WTC11 (cell line): ENCODE measurements around the gene ST6GALNAC3. TPM values are rescaled to one million over a fixed set of nuclear protein-coding genes. Genes with fewer than 3 reads are reported as not detected.

ENCODE experiments used
- ATAC-seq: fragments of 200-7000 bp; cut with Tn5 transposase; 2 replicates; pipeline ENCODE4 v1.10.0; 2021; ENCODE audit warnings: mild to moderate bottlenecking, moderate library complexity
- CTCF ChIA-PET: fragments of 300-600 bp; sonication (Branson Sonifier 250); formaldehyde crosslinking; loops from one replicate; lab custom pipeline; 2021; ENCODE audit warnings: antibody characterized with exemption; lab: Charles Lee
- POLR2A ChIA-PET: fragments of 350-600 bp; sonication (Branson Sonifier 250); formaldehyde crosslinking; loops from one replicate; lab custom pipeline; 2021; ENCODE audit warnings: antibody characterized with exemption; lab: Charles Lee
- DNase-seq: peaks from one replicate; pipeline ENCODE4 v3.0.0; 2021; ENCODE audit warnings: low spot score
- H3K27ac Mint-ChIP-seq: 2 replicates; pipeline ENCODE4 v1.8.0; 2021; ENCODE audit warnings: mixed read lengths
- H3K27me3 Mint-ChIP-seq: 2 replicates; pipeline ENCODE4 v1.8.0; 2021; ENCODE audit warnings: low read depth, mild to moderate bottlenecking, moderate library complexity, mixed read lengths
- H3K36me3 Mint-ChIP-seq: 2 replicates; pipeline ENCODE4 v1.8.0; 2021; ENCODE audit warnings: mixed read lengths
- H3K4me1 Mint-ChIP-seq: 2 replicates; pipeline ENCODE4 v1.8.0; 2022; ENCODE audit warnings: mixed read lengths
- H3K4me3 Mint-ChIP-seq: 2 replicates; pipeline ENCODE4 v1.8.0; 2021; ENCODE audit warnings: mild to moderate bottlenecking, moderate library complexity, mixed read lengths
- H3K9me3 Mint-ChIP-seq: 2 replicates; pipeline ENCODE4 v1.8.0; 2021; ENCODE audit warnings: mixed read lengths
- FOXJ3 ChIP-seq: sonication (generic); formaldehyde crosslinking; IDR thresholded peaks from 2 replicates; pipeline ENCODE4 v1.9.0; 2021; ENCODE audit warnings: missing genetic modification reagents, mild to moderate bottlenecking, borderline replicate concordance
- FOXP1 ChIP-seq: sonication (generic); formaldehyde crosslinking; IDR thresholded peaks from 2 replicates; pipeline ENCODE4 v1.8.0; 2022; ENCODE audit warnings: missing genetic modification reagents, mild to moderate bottlenecking, moderate library complexity, borderline replicate concordance
- GABPB1 ChIP-seq: sonication (generic); formaldehyde crosslinking; IDR thresholded peaks from 2 replicates; pipeline ENCODE4 v1.8.1; 2023; ENCODE audit warnings: mild to moderate bottlenecking, missing genetic modification reagents
- HMGA2 ChIP-seq: fragments of 250-450 bp; sonication (Bioruptor Pico); IDR thresholded peaks from 2 replicates; pipeline ENCODE4 v1.4.0; 2021; ENCODE audit warnings: mild to moderate bottlenecking, moderate library complexity
- MXD4 ChIP-seq: fragments of 250-450 bp; sonication (Bioruptor Pico); IDR thresholded peaks from 2 replicates; pipeline ENCODE4 v1.8.0; 2021; ENCODE audit warnings: mild to moderate bottlenecking, moderate library complexity, borderline replicate concordance
- NFE2L1 ChIP-seq: sonication (generic); formaldehyde crosslinking; IDR thresholded peaks from 2 replicates; pipeline ENCODE4 v1.8.1; 2023; ENCODE audit warnings: missing genetic modification reagents
- NR2C2 ChIP-seq: sonication (generic); formaldehyde crosslinking; IDR thresholded peaks from 2 replicates; pipeline ENCODE4 v1.8.0; 2022; ENCODE audit warnings: mild to moderate bottlenecking, missing genetic modification reagents
- SMAD4 ChIP-seq: sonication (generic); formaldehyde crosslinking; IDR thresholded peaks from 2 replicates; pipeline ENCODE4 v1.8.0; 2022; ENCODE audit warnings: mild to moderate bottlenecking, missing genetic modification reagents
- STAT6 ChIP-seq: sonication (generic); formaldehyde crosslinking; conservative IDR thresholded peaks from 2 replicates; pipeline ENCODE4 v1.8.1; 2023; ENCODE audit warnings: mild to moderate bottlenecking, low read depth, missing genetic modification reagents, moderate library complexity
- TP53 ChIP-seq: sonication (generic); formaldehyde crosslinking; IDR thresholded peaks from 2 replicates; pipeline ENCODE4 v1.8.1; 2023; ENCODE audit warnings: mild to moderate bottlenecking, missing genetic modification reagents
- ZBTB21 ChIP-seq: sonication (generic); formaldehyde crosslinking; IDR thresholded peaks from 2 replicates; pipeline ENCODE4 v1.8.1; 2023; ENCODE audit warnings: mild to moderate bottlenecking, missing genetic modification reagents, borderline replicate concordance
- ZNF138 ChIP-seq: sonication (generic); formaldehyde crosslinking; conservative IDR thresholded peaks from 2 replicates; pipeline ENCODE4 v1.8.1; 2022; ENCODE audit warnings: mild to moderate bottlenecking, moderate library complexity, missing genetic modification reagents
- ZNF263 ChIP-seq: sonication (generic); formaldehyde crosslinking; IDR thresholded peaks from 2 replicates; pipeline ENCODE4 v1.8.1; 2022; ENCODE audit warnings: low read depth, mild to moderate bottlenecking, moderate library complexity, missing genetic modification reagents
- ZNF281 ChIP-seq: sonication (generic); formaldehyde crosslinking; IDR thresholded peaks from 2 replicates; pipeline ENCODE4 v1.8.0; 2023; ENCODE audit warnings: mild to moderate bottlenecking, missing genetic modification reagents
- ZNF423 ChIP-seq: fragments of 250-450 bp; sonication (Bioruptor Pico); IDR thresholded peaks from 2 replicates; pipeline ENCODE4 v2.1.2; 2022; ENCODE audit warnings: mild to moderate bottlenecking, moderate library complexity
- ZNF425 ChIP-seq: fragments of 250-450 bp; sonication (Bioruptor Pico); conservative IDR thresholded peaks from 2 replicates; pipeline ENCODE4 v1.9.0; 2021; ENCODE audit warnings: mild to moderate bottlenecking
- total RNA-seq: library from RNA; stranded (reverse); gene quantifications from 3 replicates; pipeline ENCODE4 v1.2.3, GENCODE V29; 2021

Gene ST6GALNAC3
- total RNA-seq, 1 experiment from 2014 or later: 11.9 TPM

GRCh38 chr1:76281306-76281705 is 206.8 kb downstream of the ST6GALNAC3 start (continued):
- TF ChIP-seq ZNF425 (CRISPR knock-in tag) (no peak), ZNF281 (CRISPR knock-in tag) (no peak), GABPB1 (CRISPR knock-in tag) (no peak)
- TF ChIP-seq, all 79 proteins: peak for 0

GRCh38 chr1:76284842-76285241 is 210.3 kb downstream of the ST6GALNAC3 start:
- no peak for DNase-seq
- H3K9me3 Mint-ChIP-seq: no peaks in the 10 kb centered on the region
- H3K27me3 Mint-ChIP-seq: no peaks in the 10 kb centered on the region
- H3K27ac Mint-ChIP-seq: no peak overlapping the region
- H3K36me3 Mint-ChIP-seq: no peaks in the 10 kb centered on the region
- peaks cover 12% of the 10 kb centered on the region for H3K4me1 Mint-ChIP-seq
- POLR2A ChIA-PET: no interaction called here
- no peak for ATAC-seq
- no peak for TF ChIP-seq TP53 (CRISPR knock-in tag)
- TF ChIP-seq ZBTB21 (CRISPR knock-in tag): no peak
- TF ChIP-seq HMGA2: no peak
- no peak for TF ChIP-seq ZNF425 (CRISPR knock-in tag)
- TF ChIP-seq FOXP1 (CRISPR knock-in tag): no peak
- no peak for TF ChIP-seq SMAD4 (CRISPR knock-in tag)
- TF ChIP-seq FOXJ3 (CRISPR knock-in tag): no peak
- no peak for TF ChIP-seq MXD4 (CRISPR knock-in tag)
- no peak for TF ChIP-seq NFE2L1 (CRISPR knock-in tag)
- TF ChIP-seq NR2C2: no peak
- TF ChIP-seq STAT6: no peak
- TF ChIP-seq ZNF423 (CRISPR knock-in tag): no peak
- no peak for TF ChIP-seq ZNF138 (CRISPR knock-in tag)
- TF ChIP-seq ZNF263 (CRISPR knock-in tag): no peak
- CTCF ChIA-PET: no interaction called here
- H3K4me3 Mint-ChIP-seq: no peak overlapping the region
